Activated CD4-positive, alpha-beta T cell treated with anti-CD3 and anti-CD28 coated beads for 24 hours (primary cell): ENCODE measurements around the gene SEMG1.

Source experiments
- DNase-seq, 2 donors: peaks; one replicate each; pipeline ENCODE4 v3.0.0-alpha.2; 2020; ENCODE audit warnings: low read depth in 2 of 2

Gene SEMG1

DNA sequence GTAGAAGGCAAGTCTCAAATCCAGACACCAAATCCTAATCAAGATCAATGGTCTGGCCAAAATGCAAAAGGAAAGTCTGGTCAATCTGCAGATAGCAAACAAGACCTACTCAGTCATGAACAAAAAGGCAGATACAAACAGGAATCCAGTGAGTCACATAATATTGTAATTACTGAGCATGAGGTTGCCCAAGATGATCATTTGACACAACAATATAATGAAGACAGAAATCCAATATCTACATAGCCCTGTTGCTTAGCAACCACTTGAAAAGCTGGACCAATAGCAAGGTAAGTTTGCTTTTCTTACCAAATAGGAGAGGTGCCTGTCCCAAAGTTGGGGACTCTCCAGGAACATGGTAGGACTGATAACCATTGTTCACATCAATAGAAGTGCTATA lies 16.3 kb downstream of the SEMG1 start:
- DNase-seq, result no peak

DNA sequence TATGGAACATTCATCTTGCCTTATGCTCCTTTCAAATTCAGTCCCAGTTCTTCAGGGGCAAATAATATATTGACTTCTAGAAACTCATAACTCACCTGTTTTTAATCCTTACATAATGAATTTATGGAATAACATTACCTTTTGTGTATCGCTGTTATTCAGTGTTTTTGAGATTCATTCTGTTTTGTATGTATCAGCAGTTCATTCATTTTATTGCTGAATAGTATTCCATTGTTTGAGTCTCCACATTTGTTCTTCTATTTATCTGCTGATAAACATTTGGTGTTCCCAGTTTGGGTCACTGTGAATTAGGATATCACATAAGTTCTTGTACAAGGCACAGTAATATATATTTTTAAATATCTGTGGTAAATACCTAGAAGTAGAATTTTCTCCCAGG lies 19.5 kb downstream of the SEMG1 start:
- DNase-seq, result no peak

DNA sequence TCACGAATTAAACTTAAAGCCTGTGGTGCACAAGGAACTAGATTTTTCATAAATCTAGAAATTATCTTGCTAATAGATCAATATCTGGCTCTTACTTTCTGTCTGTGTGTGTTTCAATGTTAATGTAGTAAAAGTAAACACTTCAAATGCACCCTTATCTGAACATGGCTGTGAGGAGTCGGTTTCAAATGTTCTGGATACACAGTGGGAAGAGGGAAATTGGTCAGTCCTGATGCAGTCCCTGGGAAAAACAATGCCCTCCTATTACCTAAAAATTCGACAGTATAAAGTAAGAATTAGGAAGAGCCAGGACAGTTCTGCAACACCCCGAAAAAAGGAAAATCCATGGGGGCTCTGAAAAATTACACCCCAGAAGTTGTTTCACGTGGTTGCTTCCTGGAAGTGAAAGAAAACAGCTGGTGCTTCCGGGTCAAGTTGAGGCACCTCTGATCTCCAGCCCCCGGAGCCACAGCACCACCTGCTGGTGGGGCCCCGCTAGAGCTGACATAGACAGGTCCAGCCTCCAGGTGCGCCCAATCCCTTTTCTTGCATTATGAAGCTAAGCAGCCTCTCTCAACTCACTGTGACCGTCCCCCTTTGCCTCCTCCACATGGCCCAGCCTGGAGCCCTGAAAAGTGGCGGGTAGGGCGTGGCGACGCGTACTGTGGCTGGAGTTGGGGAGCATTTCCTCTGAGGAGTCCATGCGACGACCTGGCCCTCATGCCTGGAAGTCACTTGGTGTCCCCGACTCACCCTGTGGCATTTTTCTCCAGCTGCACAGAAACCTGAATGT lies 22.6 kb downstream of the SEMG1 start:
- DNase-seq, result peak; percentile 29 to 45

DNA sequence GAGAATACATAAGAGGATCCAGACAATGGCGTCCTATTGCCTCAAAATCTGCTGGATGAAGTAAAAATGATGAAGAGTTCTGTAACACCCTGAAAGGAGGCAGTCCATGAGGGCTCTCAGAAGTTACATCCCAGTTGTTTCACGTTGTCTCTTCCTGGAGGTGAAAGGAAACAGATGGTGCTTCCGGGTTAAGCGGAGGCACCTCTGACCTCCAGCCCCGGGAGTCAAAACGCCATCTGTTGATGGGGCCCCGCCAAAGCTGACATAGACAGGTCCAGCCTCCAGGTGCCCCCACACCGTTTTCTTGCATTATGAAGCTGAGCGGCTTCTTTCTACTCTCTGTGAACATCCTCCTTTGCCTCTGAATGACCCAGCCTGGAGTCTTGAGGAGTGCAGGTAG lies 23.8 kb downstream of the SEMG1 start:
- no peak for DNase-seq

DNA sequence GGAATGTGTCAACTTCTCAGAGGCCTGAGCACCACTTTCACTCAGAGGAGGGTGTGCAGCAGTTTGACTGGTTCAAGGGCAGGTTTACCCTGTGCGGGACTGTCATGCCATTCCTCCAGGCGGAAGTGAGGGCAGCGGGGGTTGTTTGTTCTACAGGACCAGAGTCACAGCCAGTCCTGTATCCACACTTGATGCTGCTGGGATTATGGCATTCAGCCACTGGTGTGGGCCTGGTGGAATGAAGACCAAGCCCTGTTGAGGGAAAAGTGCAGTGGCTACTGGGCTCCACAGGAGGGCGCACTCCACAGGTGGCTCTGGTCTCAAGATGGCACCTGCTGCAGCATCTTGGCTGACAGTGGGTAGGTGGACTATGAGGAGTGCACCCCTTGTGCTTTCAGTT lies 29.2 kb downstream of the SEMG1 start:
- DNase-seq, result no peak

DNA sequence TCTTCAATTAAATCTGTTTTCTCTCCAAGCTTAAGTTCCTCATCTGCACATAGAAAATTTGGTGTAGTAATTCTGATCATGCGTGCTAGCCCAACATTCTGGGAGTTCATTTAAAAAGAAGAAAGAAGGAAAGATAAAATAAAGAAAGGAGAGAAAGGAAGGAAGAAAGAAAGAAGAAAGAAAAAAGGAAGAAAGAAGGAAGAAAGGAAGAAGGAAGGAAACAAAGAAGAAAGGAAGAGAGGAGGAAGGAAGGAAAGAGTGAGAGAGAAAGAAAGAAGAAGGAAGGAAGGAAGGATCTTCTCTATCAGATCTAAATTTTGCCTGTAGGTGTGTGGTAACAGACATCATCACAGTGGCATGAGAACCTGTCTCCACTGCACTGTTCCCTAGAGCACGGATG lies 31.3 kb downstream of the SEMG1 start:
- DNase-seq, result no peak

DNA sequence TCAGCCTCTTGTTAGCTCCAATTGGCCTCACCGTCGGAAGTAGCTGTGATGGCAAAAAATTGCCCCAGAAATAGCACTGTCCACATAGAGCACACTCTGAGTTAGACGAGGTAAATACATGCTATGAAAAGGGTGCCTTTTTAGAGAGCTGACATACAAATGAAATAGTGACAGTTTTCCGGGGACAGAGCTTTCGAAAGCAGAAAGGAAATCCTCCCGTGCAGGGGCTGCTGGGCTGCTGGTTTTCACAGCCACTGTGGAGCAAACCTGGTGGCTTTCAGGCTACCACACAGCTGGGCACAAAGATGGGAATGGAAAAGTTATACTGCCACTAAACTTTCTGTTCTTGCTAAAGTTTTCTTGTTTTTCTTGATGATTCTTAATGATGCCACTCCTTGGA lies 39.3 kb downstream of the SEMG1 start:
- no peak for DNase-seq

DNA sequence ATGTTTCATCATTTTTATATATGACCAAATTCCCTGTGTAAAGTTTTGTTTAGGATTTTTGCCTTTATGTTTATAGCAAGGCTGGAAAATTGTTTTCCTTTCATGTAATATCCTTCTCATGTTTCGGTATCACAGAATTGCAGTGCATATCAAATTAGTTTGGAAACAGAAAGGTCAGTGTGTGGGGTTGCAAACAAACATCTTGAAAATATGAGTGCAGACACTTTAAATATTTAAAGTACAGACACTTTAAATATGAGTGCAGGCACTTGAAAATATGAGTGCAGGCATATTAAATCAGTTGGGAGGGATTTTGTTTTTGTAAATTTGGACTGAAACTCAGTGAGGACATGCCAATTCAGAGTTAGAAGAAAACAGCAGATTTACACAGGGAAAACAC lies 41.0 kb downstream of the SEMG1 start:
- DNase-seq, result no peak

DNA sequence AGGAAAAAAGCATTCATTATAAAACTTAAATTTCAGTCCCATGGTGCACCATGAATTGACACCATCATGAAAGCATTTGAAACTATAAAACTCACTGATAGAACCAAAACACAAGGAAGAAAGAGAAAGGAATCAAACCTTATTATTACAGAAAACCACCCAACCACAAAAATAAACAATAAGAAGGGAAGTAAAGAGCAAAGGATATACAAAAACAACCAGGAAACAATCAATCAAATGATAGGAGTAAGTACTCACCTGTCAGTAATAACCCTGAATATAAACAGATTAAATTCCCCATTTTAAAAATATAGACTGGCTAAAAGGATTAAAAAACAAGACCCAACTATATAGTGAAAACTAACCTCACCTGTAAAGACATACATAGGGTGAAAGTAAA lies 41.8 kb downstream of the SEMG1 start:
- no peak for DNase-seq

DNA sequence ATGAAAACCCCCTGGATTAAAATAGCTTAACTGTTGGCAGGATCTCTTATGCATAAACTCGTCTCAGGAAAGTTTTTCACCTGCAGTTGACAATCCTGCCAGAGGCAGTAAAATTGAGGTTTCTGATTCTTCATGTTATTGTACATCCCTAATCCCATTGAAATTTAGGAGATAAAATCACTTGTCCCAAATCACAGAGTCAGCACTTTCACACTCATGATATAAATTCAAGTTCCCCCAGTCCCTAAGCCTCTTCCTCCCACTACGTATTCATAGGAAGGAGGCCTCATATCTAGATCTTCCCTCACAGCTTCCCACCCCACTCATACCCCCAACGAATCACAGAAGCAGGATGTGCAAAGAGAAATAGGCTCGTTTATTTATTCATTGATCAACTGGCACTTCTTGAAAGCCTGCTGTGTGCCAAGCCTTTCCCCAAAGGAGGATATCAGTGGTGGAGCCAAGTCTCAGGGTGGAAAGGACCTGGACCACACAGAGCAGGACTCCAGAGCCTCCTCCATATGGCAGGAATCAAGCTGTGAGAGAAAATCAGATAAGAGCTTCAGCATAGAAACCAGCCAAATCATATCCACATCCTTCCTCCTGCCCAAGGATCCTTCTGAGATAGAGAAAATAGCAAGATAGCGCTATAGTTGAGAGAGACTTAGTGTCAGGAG lies 45.2 kb downstream of the SEMG1 start:
- DNase-seq, result no peak

DNA sequence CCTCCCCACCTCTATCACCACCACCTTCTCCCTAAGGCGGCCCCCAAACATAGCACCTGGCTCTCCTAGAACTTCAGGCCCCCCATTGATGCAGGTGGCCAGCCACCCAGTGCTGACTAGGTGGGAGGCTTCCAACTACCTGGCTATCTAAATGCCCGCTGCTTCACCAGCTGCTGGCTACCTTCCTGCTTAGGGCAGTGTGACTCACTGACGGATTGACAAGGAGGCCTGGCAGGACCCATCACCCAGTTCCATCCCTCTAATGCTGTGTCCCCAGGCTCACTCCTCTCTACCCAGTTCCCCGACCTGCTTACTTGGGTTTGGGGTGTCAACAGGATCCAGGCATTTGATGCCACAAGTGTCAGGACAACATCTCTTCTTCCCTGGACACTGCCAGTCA lies 46.4 kb downstream of the SEMG1 start:
- no peak for DNase-seq

DNA sequence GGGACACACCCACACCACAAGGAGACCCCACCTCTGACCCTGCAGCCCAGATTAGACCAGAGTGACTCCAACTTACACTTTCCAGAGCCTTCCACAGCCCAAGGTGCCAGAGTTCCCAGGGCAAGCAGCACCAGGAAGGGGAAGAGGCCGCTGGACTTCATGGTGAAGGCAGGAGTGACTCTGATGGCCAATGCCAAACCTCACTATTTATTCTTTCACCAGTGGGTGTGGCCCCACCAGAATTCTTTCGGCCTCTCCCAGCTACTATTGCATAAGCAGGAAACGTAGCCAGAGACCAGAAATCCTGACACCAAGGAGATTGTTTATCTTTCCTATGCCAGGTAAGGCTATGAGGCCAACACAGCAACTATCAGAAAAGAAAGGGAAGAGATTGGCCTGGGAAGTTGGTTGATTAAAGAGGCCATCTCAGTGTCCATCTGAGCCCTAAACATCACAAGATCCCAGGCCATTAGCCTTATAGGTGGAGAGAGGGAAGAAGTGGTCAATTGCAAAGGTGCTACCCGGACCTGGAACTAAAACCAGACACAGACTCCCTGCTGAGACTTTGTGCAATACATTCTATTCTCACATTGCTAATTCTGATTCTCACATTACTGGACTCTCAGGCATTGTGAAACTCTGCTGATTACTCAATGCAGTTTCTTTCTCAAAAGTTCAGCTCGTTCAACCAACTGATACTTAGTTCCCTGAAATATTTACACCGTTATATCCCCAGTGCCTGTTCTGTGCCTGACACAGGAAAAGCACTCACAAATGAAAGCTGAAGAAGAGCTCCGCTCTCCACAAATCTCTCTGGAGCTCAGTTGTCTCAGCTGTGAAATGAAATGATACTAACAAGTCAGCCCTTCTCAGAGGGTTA lies 47.8 kb downstream of the SEMG1 start, which contains the start of gene SLPI:
TSS of gene SLPI (minus strand) at position 182 of the 880 bp plus-strand sequence. CDS start at position 161, 21 bp downstream.
- DNase-seq, result no peak

DNA sequence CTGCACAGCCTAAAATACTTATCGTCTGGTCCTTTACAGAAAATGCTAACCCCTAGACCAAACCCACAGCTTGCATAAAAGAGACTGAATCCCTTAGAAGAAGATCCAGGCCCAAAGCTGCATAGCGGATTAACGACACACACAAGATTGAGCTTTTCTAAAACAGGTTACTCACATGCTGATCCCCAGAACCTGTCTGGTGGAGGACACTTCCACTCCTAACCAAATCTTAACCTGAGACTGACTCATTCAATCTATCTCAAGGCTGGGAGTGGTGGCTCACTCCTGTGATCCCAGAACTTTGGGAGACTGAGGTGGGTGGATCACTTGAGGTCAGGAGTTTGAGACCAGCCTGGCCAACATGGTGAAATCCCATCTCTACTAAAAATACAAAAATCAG lies 50.3 kb downstream of the SEMG1 start:
- DNase-seq, result no peak

DNA sequence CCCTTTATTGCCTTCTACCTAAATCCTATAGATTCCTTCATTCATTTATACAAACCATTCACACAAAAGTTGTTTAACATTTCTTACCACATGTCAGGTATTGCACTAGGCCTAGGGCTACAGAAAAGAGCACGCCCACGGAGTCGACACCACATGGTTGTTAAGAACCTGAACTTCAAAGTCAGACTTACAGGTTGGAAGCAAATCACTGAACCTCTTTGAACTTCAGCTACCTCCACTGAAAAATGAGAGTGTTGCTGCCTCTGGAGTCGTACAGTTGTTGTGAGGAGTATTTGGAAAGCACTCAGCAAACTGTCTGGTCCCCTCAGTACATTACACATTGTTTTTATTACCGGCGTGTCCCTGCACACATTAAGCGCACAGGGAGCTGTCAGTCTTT lies 50.9 kb downstream of the SEMG1 start:
- no peak for DNase-seq

DNA sequence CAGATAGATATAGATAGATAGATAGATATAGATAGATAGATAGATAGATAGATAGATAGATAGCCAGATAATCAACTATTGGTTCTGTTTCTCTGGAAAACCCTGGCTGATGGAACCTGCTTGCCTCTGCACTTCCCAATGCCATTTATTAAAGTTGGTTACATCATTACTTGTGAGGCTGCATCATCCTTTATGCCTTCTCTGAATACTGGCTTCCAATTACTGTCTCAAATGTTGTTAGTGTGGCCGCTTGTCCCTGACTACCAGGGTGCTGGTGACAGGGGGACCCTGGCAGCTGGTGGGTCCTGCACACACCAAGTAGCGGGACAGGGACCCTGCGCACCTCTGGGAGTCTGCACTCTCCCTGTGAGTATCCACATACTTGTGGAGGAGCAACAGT lies 51.4 kb downstream of the SEMG1 start:
- DNase-seq, result no peak

DNA sequence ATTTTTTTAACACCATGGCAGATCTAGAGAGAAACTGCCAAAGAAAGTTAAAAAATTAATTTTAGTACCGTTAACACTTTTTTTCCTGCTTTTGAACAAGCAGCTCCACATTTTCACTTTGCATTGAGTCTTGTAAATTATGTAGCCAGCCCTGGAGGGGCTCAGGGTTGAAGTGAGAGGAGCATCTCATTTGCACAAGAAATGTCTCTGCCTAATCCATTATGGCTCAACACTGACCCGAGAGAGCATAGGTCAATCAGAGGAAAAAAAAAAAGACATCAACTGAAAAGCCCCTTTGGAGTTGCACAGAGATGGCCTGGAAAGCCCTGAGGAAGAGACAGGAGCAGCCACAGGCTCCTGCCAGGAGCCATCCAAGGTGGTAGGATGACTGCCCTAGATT lies 51.8 kb downstream of the SEMG1 start:
- no peak for DNase-seq
